ENCODE measurements around the gene SELL. TPM values are rescaled to one million over a fixed set of nuclear protein-coding genes. Genes with fewer than 3 reads are reported as not detected.

SELL gene
- total RNA-seq, 1 experiment from 2014 or later, result 6.2 TPM

- no peak for TF ChIP-seq CTCF (IDR thresholded peaks at IDR 0.05; ENCODE audit: unreplicated experiment)
- H3K4me3 Mint-ChIP-seq (ENCODE audit: low read depth, unreplicated experiment), result no peak overlapping the region
- CTCF ChIA-PET, result no interaction called here
Observed at GRCh38 chr1:169647512-169647911, 63.9 kb downstream of the SELL start.

GRCh38 chr1:169644297-169644696 is 67.1 kb downstream of the SELL start:
- CTCF ChIA-PET, result no interaction called here
- no peaks in the 10 kb centered on the region for H3K4me1 Mint-ChIP-seq (ENCODE audit: low read depth, unreplicated experiment)
- H3K4me3 Mint-ChIP-seq (ENCODE audit: low read depth, unreplicated experiment), result no peak overlapping the region
- H3K27me3 Mint-ChIP-seq (ENCODE audit: unreplicated experiment), result no peaks in the 10 kb centered on the region
- H3K36me3 Mint-ChIP-seq (ENCODE audit: insufficient read depth, unreplicated experiment), result no peaks in the 10 kb centered on the region
- H3K9me3 Mint-ChIP-seq (ENCODE audit: low read depth, unreplicated experiment), result no peaks in the 10 kb centered on the region
- intact Hi-C loops (cut with micrococcal nuclease; ENCODE audit: unreplicated experiment), result no loop called here
- H3K27ac Mint-ChIP-seq (ENCODE audit: unreplicated experiment), result no peak overlapping the region
- no peak for TF ChIP-seq CTCF (IDR thresholded peaks at IDR 0.05; ENCODE audit: unreplicated experiment)
- DNase-seq, result no peak
- BruUV-seq (replicated peaks), result no TSS peak

More at GRCh38 chr1:169647512-169647911, 63.9 kb downstream of the SELL start:
- BruUV-seq (replicated peaks), result no TSS peak
- Mint-ChIP-seq H3K4me1 (ENCODE audit: low read depth, unreplicated experiment) (no peaks in the 10 kb centered on the region), H3K27ac (ENCODE audit: unreplicated experiment) (no peak overlapping the region), H3K27me3 (ENCODE audit: unreplicated experiment) (no peaks in the 10 kb centered on the region), H3K36me3 (ENCODE audit: insufficient read depth, unreplicated experiment) (no peaks in the 10 kb centered on the region), H3K9me3 (ENCODE audit: low read depth, unreplicated experiment) (no peaks in the 10 kb centered on the region)
- no peak for DNase-seq
- intact Hi-C loops (cut with micrococcal nuclease; ENCODE audit: unreplicated experiment), result no loop called here

Other genes with a start within 250 kb of the SELL start
- gene SLC19A2, start 225.7 kb downstream of the SELL start, total RNA-seq (2022), result 22.0 and 24.2 TPM in 2 replicates
- gene F5, start 125.1 kb downstream of the SELL start, total RNA-seq (2022), result 8.1 and 16.2 TPM in 2 replicates
- 0.47 TPM in 1 of 2 replicates, not detected in the other for gene SELP, start 81.5 kb downstream of the SELL start, total RNA-seq (2022)
- not detected in 2 replicates for gene SELE, start 22.5 kb upstream of the SELL start, total RNA-seq (2022)
- 11.2 and 13.3 TPM in 2 replicates for gene METTL18, start 83.3 kb upstream of the SELL start, total RNA-seq (2022)
- gene SCYL3, start 182.3 kb upstream of the SELL start, total RNA-seq (2022), result 17.9 and 18.3 TPM in 2 replicates

Measured in Calu3 (cell line).